Activated CD4-positive, alpha-beta T cell treated with anti-CD3 and anti-CD28 coated beads, Interleukin-2, amount 50 U/mL, for 48 hours (primary cell): ENCODE data around the gene VWA7.

Experiments
- DNase-seq, 2 experiments: peaks; one replicate each; pipeline ENCODE4 v3.0.0-alpha.2; 2020

VWA7 gene

DNA sequence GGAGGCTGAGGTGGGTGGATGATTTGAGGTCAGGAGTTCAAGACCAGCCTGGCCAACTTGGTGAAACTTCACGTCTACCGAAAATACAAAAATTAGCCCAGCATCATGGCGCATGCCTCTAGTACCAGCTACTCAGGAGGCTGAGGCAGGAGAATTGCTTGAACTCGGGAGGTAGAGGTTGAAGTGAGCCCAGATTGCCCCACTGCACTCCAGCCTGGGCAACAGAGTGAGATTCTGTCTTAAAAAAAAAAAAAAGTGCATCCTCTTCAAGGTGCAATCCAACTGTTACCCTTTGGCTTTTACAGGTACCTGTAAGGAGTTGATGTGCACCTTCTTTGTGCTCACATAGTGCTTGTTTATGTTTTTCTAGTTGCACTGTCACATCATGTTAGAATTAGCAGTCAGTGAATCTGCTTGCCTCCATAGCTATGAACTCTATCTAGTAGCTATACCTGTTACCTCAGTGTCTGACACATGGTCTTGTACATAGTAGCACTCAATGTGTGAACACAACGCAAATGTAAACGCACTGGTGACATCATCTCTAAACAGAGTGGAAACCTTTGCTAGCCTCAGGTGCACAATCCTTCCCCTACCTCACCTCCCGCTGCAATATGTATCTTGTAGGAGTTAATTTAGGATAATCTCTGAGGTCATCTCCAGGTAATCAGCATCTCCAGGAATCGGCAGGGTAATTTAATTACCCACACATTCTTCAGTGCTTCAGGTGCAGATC is 27.7 kb downstream of the VWA7 start:
- no peak for DNase-seq

DNA sequence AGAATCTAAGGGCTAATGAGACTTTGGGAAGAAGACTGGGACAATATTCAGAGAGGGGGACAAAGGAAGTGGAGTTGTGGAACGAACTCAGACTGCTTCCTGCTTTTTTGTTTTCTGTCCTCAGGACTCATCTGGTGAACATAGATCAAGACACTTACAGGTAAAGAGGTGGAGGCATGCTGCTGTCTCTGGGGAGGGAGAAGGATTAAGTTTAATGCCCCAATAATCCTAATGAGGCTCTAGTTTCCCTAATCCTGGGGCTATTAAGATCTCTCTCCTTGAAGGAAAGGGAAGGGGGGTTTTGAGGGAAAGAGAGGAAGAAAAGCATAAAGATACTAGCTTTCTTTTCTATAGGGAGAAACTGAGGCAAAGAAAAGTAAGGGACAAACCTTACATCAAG is 32.7 kb downstream of the VWA7 start:
- DNase-seq, result no peak

DNA sequence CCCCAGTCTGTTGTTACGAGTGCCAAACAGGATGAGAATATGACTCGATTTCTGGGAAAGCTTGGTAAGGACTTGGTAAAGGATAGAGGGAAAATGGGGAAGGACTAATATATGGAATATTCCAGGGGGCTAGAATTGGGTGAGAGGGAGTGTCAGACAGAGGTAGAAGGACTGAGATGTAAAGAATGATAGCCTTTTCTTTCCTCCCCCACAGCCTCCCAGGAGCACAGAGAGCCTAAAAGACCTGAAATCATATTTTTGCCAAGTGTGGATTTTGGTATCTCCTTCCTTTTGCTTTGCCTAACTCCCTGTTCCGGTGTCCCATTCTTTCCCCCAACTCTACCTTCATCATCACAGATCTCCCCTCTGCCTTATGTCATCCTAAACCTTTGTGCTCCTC is 34.2 kb downstream of the VWA7 start:
- DNase-seq, result no peak

DNA sequence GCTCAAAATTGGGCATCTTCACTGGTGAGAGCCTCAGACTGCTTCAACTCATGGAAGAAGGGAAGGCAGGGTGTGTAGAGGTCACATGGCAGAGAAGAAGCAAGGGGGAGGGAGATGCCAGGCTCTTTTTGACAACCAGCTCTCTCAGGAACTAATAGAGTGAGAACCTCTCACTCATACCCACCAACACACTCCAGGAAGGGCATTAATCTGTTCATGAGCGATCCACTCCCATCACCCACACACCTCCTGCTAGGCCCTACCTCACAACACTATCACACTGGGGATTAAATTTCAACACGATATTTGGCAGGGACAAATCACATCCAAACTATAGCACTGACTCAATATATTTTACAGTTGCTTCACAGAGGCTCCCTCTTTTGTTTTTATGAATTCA is 35.3 kb downstream of the VWA7 start:
- DNase-seq, result no peak

DNA sequence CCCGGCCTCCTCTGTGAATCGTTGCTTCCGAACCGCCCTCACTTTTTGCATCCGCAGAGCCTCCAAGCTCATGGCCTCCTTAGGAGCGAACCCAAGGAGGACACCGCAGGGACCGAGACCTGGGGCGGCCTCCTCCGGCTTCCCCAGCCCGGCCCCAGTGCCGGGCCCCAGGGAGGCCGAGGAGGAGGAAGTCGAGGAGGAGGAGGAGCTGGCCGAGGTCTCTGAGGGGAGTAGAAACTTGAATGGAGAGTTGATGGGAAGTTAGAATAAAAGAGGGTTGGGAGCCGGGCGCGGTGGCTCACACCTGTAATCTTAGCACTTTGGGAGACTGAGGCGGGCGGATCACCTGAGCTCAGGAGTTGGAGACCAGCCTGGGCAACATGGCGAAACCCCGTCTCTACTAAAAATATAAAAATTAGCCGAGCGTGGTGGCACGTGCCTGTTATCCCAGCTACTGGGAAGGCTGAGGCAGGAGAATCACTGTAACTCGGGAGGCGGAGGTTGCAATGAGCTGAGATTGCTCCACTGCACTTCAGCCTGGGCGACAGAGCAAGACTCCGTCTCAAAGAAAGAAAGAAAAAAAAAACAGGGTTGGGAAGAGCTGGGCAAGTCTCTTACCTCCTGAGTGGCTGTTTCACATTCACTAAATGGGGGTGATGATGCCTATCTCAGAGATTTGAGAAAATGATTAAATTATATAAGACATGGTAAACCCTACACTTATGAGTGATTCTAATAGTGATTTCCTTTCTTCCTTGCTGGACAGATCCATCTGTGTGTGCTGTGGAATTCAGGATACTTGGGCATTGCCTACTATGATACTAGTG is 36.5 kb downstream of the VWA7 start:
- peak in 1 of 2 experiments; percentile 56 for DNase-seq

DNA sequence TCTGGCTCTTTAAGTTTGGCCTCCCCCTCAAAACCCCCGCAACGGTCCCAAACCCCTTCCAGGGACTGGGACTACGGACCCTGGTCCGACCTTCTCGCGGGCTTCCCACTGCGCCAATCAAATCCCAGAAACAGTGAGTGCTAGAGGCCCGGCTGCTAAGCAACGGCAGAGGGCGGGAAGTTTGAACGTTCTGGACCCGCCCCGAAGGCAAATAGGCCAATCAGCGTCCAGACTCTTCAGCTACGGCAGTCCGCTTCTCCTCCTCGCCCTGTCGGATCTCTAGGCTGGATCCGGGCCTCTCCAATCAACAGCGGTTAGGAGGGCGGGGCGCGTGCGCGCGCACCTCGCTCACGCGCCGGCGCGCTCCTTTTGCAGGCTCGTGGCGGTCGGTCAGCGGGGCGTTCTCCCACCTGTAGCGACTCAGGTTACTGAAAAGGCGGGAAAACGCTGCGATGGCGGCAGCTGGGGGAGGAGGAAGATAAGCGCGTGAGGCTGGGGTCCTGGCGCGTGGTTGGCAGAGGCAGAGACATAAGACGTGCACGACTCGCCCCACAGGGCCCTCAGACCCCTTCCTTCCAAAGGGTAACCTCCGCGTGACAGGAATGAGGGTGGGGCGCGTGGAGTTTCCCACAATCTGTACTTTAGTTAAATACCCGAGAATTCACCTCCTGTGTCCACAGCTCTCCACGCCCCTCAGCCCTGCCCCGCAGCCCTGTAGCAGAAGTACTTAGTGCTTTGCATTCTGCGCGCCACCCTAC is 37.3 kb downstream of the VWA7 start, which contains the start of gene MSH5:
Gene MSH5 (plus strand): TSS at position 367 of the 758 bp plus-strand sequence. CDS start 462 bp downstream, outside the sequence.
- DNase-seq, result peak; percentile 97 to 98

DNA sequence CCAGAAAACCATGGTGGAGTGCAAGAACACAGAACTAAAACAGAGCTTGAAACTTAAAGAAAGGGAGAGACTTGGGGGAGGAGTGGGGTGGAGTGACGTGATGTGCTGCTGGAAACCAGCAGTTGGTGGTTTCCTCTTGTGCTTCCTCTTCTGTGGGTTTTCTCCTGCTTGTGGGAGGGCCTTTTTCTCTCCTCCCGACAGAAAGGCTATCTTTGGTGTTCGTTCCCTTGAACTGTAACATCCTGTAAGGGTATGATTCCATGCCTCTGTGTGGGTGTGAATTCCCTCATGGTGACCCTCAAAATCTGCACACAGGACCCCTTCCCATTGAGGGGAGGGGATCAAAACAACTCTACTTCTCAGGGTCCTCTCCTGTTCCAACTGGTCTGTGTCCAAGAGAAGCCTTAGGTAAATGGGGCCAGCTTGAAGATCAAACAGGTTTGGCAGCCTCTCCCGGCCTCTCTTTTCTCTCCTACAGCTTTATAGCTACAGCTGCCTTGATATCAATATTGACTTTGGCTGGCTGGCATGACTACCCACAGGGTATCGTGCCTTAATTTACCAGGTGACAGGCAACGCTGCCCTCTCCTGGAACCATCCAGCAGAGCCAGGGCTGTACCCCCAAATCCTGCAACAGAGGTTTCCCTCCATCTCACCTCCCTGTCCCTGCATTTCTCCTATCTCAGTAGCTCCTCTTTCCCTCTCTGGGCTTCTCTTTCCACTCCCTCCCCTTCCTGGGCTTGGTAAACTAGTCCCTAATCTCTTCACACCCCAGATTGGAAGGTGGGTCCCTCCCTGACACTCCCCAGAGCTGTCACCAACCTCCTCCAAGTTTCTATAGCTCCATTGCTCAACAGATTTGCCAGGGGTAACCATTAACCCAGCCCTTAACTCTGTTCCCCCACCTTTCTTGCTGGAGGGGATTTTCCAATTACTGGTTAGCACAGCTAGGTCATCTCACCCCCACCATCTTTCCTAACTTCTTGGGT is 38.8 kb downstream of the VWA7 start:
- peak; percentile 59 to 69 for DNase-seq

DNA sequence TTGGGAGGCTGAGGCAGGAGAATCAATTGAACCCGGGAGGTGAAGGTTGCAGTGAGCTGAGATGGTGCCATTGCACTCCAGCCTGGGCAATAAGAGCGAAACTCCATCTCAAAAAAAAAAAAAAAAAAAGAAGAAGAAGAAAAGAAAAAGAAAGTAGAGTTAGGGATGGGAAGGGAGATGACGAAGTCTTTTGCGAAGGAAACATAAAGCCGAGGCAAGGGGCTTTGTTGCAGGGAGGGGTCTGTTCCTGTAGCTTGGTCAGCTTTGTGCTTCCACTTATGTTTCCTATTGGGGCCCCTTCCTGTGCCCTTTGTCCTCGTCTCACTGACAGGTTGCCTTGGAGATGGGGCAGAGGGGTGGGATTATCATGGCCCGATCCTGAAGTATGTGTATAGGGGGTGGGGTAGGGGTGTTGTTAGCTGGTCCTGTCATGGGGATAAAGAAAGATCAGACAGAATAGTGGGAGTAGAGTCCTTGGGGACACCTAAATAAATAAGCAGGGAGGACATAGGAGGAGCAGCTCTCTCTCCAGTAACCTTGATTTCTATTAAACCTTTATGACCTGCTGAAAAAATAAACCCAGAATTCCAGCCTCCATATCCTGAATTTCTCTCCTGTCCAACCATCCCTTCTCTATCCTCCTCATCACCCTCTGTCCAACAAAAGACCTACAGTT is 39.7 kb downstream of the VWA7 start:
- DNase-seq, result no peak

DNA sequence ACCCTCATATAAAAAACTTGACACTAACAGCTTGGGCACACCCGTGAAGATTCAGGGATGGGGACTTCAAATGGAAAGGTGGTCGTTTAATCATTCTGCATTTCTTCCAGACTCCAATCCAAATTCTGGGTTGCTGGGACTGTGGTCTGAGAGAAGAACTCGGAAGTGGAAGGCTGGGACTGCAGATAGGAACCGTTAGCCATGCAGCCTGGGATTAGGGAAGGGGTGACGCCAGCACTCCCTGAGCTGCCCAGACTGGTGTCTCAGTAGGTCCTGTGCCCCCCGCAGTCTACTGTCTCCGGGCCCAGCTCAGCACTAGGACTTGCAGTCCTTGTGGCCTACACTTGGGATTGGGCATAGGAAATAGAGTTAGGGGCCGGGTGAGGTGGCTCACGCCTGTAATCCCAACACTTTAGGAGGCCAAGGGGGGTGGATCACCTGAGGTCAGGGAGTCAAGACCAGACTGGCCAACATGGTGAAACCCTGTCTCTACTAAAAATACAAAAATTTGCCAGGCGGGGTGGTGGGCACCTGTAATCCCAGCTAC is 40.3 kb downstream of the VWA7 start:
- no peak for DNase-seq

DNA sequence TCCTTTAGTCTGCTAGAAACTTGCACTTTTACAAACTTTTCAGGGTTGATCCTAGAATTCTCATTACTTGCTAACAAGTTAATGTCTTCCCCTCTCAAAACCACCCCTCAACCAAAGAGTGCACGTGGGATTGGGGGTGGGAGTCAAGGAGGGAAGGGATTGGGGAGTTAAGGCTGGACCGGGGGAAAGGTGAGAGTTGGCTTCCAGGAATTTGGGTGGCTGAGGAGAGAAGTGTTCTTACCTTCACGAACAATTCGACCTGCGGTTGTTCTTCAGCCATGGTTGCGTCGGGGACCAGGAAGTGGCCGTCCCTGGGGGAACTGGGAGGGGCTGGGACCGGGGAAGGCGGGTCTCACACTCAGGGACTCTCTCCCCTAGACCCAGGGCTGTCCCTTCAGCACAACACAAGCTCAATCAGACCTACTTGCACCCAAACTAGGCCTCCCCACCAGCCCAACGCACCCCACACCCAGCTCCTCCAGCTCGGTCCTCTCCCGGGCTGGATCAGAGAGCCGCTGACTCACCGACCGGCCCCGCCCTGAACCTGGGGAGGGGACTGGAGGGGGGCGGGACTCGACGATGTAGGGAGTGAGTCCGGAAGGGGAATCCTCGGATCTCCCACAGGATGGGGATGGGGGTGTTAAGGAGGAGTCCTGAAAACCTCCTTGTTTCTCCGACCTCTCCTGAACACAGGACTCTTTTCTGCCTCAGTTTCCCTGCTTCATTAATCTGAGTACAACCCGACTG is 40.9 kb downstream of the VWA7 start, which contains the start of gene CLIC1:
Gene CLIC1 (minus strand): TSS at position 510 of the 747 bp plus-strand sequence. CDS start 230 bp downstream, at position 280.
- DNase-seq, result peak; percentile 88 to 92

DNA sequence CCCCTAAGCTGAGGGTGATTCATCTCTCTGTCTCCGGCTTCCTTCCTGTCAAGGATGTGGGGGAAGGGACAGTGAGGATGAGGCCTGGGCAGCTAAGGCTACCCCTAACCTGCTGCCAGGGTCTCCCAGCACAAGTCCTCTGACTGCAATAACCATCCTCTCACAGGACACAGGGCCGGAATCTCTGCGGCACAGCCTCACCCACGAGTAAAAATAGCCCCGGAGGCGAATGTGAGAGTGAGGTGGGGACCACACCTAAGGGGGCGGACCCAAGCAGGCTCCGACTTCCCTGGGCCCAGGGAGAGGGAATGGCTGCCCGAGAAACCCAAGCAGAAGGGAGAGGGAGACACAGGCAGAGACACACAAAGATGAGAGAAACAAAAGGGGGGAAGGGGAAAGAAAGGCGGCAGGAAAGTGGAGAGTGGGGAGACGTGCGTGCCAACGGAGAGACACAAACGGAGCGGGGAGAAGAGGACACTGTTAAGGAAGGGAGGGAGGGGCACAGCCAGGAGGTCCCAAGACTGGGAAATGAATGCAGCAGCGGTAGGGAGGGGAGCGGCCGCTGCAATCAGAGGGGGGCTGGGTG is 42.2 kb downstream of the VWA7 start:
- peak; percentile 61 to 66 for DNase-seq

DNA sequence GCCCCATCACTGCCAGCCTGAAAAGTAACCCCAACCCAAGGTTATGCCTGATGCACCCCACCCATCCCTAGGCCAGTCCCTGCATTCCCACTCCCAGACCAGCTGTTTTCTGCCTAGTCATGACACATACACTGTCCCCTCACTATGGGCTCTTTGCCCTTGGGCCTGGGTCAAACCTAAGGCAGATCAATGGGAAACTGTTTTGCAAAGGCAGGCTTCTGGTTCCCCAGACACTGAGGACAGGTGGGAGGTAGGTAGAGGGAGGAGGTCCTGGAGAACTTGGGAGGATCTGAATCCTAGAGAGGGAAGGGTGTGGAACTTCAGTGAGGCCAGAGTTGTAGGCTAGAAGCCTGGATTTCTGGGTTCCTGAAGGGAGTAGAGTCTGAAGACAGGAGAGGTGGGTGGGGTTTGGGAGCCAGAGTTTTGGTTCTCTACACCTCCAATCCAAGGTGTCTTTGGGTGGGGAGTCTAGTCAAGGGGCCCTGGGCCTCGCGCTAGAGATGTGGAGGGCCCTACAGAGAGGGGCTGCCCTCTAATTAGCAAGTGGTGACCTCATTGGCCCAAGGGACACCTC is 42.8 kb downstream of the VWA7 start:
- DNase-seq, result no peak

DNA sequence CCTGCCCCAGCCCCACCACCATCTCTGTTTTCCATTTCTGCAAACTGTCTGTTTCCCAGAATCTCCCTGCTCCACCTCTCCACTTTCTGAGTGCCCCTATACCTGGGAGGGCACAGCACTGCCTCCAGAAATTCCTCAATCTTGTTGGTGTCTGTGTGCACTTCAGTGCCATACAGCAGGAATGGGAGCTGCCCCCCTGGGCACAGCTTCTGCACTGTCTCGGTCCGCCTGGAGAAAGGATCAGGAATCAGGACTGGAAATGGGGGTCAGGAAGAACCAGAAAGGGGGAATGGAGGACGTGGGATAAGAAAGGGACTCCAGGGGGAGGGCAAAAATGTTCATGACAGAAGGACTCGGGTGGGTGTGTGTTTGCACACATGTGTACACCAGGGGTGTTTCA is 43.4 kb downstream of the VWA7 start:
- DNase-seq, result no peak

DNA sequence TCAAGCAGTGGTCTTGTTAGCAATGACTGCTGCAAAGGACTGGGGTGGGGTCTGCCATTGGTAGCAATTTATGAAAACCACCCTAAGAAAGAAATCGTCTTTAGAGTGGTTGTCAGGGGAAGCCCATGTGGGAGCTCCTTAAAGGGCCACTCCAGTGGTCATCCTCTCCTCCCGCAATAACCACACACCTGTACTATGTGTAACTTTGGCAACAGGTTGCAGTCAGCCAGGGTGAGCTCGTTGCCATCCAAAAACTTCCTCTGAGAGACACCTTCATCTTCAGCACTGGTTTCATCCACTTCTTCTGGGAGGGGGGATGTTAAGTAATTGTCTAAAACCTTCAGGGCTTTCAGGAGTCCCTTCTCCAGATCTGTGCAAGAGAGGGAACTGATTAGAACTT is 45.1 kb downstream of the VWA7 start:
- no peak for DNase-seq

DNA sequence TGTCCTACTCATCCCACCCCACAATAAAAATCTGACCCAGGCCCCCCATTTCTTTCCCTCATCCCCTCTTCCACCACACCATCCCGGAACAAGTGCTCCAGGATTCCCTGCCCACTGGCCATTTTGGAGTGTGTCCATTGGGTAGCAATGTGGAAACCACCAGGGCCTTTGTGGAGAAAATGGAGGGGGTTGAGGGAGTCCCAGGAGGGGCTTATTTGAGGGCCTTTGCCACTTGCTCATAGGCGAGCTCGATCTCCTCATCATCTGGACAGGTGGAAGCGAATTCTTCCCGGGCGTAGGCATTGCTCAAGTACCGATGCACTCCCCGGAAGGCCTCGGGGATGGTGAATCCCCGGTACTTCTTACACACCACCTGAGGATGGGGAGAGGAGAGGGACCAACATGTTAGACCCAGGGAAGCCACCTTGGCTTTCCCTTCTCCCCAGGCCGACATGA is 46.5 kb downstream of the VWA7 start:
- no peak for DNase-seq

DNA sequence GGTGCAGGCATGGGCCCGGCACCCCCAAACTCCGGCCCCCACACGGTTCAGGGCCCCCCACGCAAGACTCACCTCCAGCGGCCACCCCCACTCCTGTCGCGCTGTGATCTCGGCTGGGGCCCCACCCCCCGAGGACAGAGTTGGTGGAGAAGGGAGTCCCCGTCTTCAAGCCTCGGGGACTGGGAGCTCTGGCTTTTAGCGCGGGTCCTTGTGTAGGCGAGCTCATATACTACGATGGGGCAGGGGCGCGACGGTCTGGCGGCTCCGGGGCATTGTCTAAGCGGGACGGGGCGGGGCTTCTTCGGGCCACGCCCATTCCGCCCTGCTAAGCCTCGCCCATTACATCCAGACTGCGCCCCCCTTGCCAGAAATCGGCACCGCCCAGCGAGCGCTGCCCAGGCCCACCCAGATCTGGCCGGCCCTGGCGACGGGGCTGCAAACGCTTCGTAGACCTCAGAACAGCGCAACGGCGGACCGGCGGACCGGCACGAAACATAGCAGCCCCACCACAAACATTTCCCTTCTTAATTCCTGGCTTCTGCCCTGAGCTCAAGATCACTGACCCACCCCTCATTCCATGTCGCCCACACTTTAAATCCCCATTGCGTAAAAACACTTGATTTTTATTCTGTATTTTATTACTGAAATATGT is 47.0 kb downstream of the VWA7 start:
- peak; percentile 65 to 72 for DNase-seq

DNA sequence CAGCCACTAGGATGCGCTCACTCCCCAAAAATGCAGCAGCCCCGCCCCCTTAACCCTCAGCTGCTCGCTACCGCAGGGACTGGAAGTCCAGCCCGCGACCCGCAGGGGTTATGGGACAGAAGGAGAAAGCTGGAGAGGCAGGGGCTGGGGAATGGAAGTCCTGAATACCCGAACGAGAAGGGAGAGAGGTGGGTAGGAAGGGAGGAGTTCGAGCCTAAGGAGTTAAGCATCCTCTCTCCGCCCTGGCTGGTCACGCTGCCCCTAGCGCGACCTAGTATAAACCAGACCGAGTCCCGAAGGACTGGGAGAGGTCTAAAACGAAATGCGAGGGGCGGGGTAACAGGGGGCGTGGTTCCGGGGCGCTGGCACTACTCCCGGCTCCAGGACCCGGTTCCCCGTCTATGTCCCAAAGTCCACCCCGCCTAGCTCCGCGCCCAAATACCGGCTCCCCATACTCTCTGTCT is 47.6 kb downstream of the VWA7 start:
- DNase-seq, result peak; percentile 80 to 84

DNA sequence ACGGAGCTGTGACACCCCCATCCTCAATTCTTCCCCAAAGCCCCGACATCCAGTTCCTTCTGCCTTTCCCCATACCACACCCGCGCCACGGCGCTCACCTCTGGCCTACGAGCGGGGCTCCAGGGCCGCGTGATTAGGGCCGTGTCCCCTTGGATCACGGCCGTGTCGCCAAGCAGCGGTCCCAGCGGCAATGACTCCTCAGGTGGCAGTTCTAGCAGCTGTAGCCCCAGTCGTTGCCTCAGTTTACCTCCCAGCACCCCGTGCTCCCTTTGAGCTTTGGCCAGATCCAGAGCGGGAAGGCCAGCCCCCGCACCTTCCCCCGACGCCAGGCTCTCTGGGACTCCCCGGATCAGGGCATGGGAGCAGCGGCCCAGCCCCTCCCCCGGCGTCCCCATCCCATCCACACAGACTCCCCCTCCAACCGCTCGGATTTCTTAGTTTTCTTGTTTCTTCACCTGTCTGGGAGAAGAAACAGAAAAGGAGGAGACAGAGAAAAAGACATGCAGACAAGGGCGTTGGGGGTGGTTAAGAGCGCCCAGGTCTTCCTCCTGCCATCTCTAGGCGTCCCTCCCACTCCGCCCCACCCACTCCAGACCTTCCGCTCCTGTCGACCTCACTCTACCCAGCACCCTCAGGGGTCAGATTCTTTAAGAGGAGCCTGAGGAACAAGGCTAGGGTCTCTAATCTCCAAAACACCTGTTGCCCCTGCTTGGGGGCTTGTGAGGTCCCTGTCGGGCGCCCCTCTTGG is 48.2 kb downstream of the VWA7 start, which contains the start of gene DDAH2:
Gene DDAH2 (minus strand): TSS at position 533 of the 748 bp plus-strand sequence. CDS start 138 bp downstream, at position 395.
- DNase-seq, result no peak
